ENCODE measurements around the gene PPA1. TPM values are rescaled to one million over a fixed set of nuclear protein-coding genes. Genes with fewer than 3 reads are reported as not detected.

Gene PPA1
- total and polyA plus RNA-seq, 2 of the 4 experiments (the other 2 are of a cell fraction), result 78.6 to 102 TPM

- no peak overlapping the region for H2AK9ac ChIP-seq (replicated peaks; ENCODE audit: low read depth, low read length, poor library complexity)
- no peak overlapping the region for H4K91ac ChIP-seq (ENCODE audit: insufficient read depth, low read depth, low read length)
- H4K8ac ChIP-seq (ENCODE audit: low read depth in 2 of 2, low read length in 2 of 2), result no peak overlapping the region
- H3K27ac ChIP-seq (ENCODE audit: insufficient read depth, low read length), result no peak overlapping the region
- dilution Hi-C loops (cut with HindIII; ENCODE audit: low sequenced_read_pairs, unreplicated experiment) (no loop called here), in situ Hi-C loops (cut with MboI; ENCODE audit: low sequenced_read_pairs) (no loop called here), intact Hi-C loops (cut with micrococcal nuclease) (no loop called here)
- H2BK20ac ChIP-seq (ENCODE audit: low read depth, low read length), result no peak overlapping the region
- H2BK15ac ChIP-seq (ENCODE audit: low read depth, low read length), result no peak overlapping the region
- no peaks in the 10 kb centered on the region for H3K79me1 ChIP-seq (ENCODE audit: low read depth in 1 of 2, low read length in 2 of 2)
- no TSS peak for BruUV-seq (replicated peaks)
- ChIA-PET POLR2A (ENCODE audit: unreplicated experiment) (no interaction called here), CTCF (no interaction called here)
- WGBS, 2 experiments (ENCODE audit: extremely low coverage in 2 of 2, insufficient read length in 1 of 2), result 60% methylated on average over 2 of the region's 14 CpGs; no CpG with 5 or more reads in 1 of the 2 experiments
- peaks cover 7% of the 10 kb centered on the region for H3K9me3 ChIP-seq (ENCODE audit: control insufficient read depth, insufficient read depth, low read length)
- no peak overlapping the region for H4K5ac ChIP-seq (ENCODE audit: low read depth, low read length)
- peaks cover 1% of the 10 kb centered on the region; the same call in 1 of the 2 replicates for H3K4me1 ChIP-seq (ENCODE audit: control insufficient read depth, insufficient read depth, low read length)
- no peak overlapping the region for H3K56ac ChIP-seq (ENCODE audit: extremely low read depth, insufficient read depth, low read length)
- no peaks in the 10 kb centered on the region for H3K9me1 ChIP-seq (ENCODE audit: insufficient read depth, low read length)
- ATAC-seq (ENCODE audit: low read depth), result no peak
- H2BK5ac ChIP-seq (ENCODE audit: low read depth, low read length, poor library complexity, severe bottlenecking), result no peak overlapping the region
- TF ChIP-seq, protein P1, sequence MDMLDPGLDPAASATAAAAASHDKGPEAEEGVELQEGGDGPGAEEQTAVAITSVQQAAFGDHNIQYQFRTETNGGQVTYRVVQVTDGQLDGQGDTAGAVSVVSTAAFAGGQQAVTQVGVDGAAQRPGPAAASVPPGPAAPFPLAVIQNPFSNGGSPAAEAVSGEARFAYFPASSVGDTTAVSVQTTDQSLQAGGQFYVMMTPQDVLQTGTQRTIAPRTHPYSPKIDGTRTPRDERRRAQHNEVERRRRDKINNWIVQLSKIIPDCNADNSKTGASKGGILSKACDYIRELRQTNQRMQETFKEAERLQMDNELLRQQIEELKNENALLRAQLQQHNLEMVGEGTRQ (IDR thresholded peaks at IDR 0.05; ENCODE audit: low read depth, low read length), result no peak
- TF ChIP-seq MAZ (IDR thresholded peaks at IDR 0.05; ENCODE audit: borderline replicate concordance, low read depth, low read length), result no peak
- H2AFZ ChIP-seq (replicated peaks; ENCODE audit: low read length, poor library complexity), result peak overlapping the region; percentile 39
- H3K9ac ChIP-seq (ENCODE audit: low read depth, low read length), result no peak overlapping the region
- H3K18ac ChIP-seq (ENCODE audit: low read depth, low read length), result no peak overlapping the region
- H2BK120ac ChIP-seq (ENCODE audit: low read depth, low read length), result no peak overlapping the region
- H3K36me3 ChIP-seq (ENCODE audit: control insufficient read depth, insufficient read depth, low read length), result no peaks in the 10 kb centered on the region
- H3K27me3 ChIP-seq (ENCODE audit: control insufficient read depth, insufficient read depth, low read length), result peaks cover 24% of the 10 kb centered on the region
- no peak overlapping the region for H3K4ac ChIP-seq (ENCODE audit: low read depth, low read length)
- no peak overlapping the region for H3K4me2 ChIP-seq (ENCODE audit: low read depth, low read length)
- H3K23ac ChIP-seq (ENCODE audit: low read depth, low read length), result 0 out of 2 replicates have a peak overlapping the region, but pooled peaks have one; percentile 51
- H4K20me1 ChIP-seq (ENCODE audit: insufficient read depth, low read length), result no peaks in the 10 kb centered on the region
- no peak overlapping the region for H3K14ac ChIP-seq (replicated peaks; ENCODE audit: low read depth, low read length)
- no peak overlapping the region for H3K4me3 ChIP-seq (ENCODE audit: insufficient read depth, low read depth, low read length)
- no peak overlapping the region for H2AK5ac ChIP-seq (ENCODE audit: low read depth, low read length)
- DNase-seq, result no peak
Observed at GRCh38 chr10:70253878-70254765, 20.9 kb upstream of the PPA1 start.

Measured in IMR-90 (cell line).